Endothelial cell of umbilical vein (primary cell): ENCODE data around the gene POU6F1.

Experiments used
- EZH2 ChIP-seq: IDR thresholded peaks from 2 replicates; pipeline ENCODE4 v1.6.1; 2012; ENCODE audit warnings: borderline replicate concordance, low read depth, mild to moderate bottlenecking, moderate library complexity, low read length, inconsistent platforms; ENCODE audit not compliant: severe bottlenecking
- JUN ChIP-seq: IDR thresholded peaks from 2 replicates; pipeline ENCODE4 v1.6.1; 2011; ENCODE audit warnings: borderline replicate concordance, low read depth; ENCODE audit not compliant: insufficient read length, insufficient read depth

DNA sequence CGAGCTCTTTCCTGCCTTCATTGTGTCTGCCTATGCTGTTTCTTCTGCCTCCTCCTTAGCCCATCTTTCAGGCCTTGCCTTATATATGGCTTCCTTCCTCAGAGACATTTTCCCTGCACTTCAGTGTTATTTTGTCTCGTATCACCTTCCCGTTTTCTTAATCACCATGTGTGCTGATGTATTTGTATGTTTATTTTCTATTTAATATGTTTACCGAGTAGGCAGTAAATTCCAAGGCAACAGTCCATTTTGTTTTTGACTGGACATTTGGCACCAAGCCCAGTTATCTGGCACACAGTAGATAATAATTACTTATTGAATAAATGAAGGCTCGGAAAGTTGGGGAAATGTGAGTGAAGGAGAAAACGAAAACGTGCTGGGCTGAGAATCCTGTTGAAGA lies 4.6 kb upstream of the POU6F1 start:
- no peak for TF ChIP-seq JUN
- no peak for TF ChIP-seq EZH2
